ENCODE data around the gene MARCKS.

The MARCKS gene, protein sequence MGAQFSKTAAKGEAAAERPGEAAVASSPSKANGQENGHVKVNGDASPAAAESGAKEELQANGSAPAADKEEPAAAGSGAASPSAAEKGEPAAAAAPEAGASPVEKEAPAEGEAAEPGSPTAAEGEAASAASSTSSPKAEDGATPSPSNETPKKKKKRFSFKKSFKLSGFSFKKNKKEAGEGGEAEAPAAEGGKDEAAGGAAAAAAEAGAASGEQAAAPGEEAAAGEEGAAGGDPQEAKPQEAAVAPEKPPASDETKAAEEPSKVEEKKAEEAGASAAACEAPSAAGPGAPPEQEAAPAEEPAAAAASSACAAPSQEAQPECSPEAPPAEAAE

DNA sequence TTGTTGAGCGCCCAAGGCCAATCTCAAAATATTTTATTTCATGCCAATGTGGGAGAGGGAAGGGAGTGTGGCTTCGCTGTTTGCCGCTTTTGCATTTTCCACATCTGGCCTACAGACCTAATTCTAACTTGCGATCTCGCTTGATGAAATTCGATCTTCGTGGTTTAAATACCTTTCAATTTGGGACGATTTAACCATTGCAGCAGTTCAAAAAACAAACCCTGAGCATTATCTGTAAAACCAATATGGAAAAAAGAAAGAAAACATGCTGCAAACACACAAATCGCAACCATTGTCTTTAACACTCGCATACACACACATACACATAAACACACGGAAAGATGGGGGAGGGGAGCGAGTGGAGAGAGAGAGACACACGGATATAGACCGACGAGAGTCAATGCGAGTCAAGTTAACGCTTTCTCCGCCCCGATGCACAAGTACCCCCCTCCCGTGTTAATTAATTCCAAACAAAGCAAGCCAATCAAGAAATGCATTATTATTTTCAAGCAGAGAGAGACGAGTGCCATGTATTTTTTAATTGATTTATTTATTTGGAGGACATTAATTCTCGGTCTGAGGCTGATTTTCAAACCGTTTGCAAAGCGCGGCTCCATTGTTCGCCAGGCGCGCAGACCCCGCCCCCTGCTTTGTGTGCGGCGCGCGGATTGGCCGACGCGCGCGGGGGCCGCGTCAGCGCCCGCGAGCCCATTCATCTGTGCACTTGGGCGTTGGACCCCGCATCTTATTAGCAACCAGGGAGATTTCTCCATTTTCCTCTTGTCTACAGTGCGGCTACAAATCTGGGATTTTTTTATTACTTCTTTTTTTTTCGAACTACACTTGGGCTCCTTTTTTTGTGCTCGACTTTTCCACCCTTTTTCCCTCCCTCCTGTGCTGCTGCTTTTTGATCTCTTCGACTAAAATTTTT, at the start of gene MARCKS:
TSS of gene MARCKS (plus strand) at position 721 of the 931 bp plus-strand sequence. CDS start 401 bp downstream, outside the sequence.
- no peak for DNase-seq (ENCODE audit: low read depth)

DNA sequence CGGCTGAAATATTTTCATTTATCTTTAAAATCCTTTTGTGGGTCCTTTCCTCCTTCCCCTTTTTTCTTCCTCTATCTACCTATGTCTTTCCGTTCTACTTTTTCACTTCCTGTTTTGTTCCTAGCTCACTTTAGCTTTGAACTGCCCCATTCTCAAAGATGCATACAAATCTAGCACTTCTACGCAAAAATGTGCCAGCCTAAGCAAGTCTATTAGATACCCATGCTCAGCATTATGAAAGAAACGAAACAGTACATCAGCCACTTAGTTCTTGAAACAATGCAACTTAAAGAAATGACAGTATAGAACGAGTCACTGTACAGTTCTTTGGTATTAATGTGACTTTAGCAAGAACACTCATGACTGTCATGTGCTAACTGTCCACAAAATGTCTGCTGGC, 47.3 kb upstream of the MARCKS start:
- DNase-seq (ENCODE audit: low read depth) = no peak

DNA sequence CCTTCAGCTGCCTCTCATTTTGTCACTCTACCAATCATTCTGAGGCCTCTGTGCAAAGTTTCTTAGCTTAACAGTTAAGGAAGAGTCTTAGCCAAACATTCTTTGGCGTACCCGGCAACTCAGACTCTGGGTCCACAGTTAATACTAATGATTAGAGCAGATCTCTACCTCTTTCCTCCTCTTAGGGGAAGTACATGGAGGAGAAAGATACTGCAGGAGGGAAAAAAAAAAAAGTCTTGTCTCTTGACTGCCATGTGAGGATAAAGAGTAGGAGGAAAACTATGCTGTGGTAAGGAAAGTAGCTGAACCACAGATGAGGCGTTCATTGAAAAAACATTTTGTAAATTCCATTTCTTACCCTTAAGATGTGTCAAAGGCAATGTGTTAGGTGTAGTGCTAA, 44.0 kb upstream of the MARCKS start:
- DNase-seq (ENCODE audit: low read depth) = no peak

DNA sequence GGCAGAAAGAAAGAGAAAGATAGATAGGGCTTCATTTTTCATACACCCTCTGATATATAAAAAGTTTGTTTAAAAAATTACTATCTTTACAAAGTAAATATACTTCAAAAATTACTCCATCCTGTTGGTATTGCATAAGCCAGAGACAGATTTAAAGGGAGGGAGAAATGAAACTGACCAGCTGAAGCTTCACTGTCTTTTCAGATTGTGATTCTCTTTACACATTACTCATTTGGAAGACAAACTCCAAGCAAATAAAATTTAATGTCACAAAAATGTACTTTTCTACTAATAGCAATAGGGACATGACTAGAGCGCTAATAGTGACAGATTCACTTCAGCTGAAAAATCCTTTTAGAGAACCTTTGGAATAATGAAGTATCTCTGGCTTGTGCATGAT, 38.6 kb upstream of the MARCKS start:
- DNase-seq (ENCODE audit: low read depth) = no peak

DNA sequence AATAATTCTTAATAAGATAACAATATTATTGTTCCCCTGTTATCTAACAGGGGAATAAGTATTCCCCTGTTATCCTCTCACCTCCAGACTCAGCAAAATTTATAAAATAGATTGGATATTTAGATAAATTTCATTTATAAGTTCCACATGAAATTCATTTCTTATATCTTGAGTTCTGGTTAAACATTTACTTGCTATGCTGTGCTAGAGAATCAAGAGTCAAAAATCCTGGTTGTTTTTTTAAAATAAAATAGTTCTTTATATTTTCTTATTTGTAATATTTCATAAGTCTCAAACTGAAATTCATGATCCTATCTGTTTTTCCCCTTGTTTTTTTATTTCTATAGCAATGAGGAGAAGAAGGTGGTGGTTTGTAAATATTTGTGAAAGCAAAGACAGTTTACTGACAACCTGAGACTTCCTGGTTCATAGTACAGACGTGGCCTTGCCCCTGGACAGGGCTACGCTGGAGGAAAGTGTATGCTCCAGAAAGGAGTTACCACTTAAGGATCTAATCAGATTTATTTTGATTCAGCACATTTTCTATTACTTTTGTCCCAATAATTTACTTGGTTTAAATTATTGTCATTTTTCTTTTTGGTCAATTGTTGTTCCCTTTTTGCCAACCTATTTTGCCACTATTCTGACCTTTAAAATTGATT, 37.8 kb upstream of the MARCKS start:
- DNase-seq (ENCODE audit: low read depth) = no peak

DNA sequence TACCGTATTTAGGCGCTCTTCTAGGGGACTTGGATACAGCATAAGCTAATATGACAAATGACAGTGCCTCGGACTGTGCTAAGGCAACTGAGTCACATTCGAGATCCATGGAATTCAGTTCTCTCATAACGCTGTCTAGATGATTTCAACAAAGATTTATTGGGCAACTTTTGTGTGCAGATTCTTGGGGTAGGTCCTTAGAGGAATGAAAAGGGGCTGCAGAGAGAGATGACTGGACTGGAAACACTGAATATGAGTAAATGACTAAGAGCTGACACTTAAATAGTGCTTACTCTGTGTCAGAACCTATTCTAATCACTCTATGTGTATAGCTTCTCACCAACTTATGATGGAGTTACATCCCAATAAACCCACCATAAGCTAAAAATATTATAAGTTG, 36.4 kb upstream of the MARCKS start:
- no peak for DNase-seq (ENCODE audit: low read depth)

DNA sequence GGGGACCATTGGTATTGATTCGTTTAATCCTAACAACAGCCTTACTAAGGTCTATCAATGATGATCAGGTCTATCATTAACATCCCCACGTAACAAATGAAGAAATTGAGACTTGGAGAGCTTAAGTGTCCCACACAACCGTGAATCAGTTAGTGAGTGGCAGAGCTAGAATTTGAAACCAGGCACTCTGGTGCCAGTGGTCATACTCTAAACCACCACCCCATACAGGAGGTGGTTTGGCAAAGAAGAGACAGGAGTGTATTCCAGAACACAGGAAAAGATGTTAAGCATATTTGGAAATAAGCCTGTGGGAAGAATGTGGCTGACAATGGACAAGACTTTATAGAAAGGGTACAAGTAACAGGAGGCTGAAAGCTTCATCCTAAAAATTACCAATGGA, 35.7 kb upstream of the MARCKS start:
- DNase-seq (ENCODE audit: low read depth) = no peak

DNA sequence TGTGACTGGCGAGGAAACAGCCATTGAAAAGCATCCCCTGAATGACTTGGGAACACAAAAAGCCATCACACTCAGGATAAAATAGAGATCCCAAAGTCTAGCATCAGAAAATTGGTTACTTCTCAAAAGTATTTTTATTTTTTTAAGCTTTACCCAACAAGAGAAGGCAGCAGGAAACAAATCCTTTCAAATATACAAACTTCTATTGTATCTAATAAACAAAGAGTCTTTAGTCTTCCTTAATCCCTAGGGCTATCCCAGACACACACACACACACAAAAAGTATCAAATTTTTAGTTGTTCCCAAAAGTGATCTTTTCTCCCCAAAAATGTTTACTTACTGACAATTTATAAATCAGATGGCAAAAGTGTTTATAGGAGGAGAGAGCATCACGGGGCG, 33.2 kb upstream of the MARCKS start:
- no peak for DNase-seq (ENCODE audit: low read depth)

DNA sequence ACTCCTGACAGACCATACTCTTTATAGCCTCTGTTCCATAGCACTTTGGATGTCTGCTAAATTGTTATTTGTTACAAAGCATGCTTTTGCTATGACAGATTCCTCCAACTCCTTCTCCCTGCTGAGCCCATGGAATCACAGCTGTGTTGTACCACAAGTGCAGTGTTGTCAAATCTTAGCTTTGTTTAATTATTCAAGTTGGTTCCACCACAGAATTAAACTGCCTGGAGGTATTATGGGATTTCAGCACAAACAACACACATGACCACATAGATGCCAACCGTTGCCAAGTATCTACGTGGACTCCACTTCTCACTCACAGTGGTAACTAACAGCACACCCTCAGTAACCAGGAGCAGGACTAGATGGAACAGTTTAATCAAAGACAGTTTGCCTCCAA, 32.7 kb upstream of the MARCKS start:
- no peak for DNase-seq (ENCODE audit: low read depth)

DNA sequence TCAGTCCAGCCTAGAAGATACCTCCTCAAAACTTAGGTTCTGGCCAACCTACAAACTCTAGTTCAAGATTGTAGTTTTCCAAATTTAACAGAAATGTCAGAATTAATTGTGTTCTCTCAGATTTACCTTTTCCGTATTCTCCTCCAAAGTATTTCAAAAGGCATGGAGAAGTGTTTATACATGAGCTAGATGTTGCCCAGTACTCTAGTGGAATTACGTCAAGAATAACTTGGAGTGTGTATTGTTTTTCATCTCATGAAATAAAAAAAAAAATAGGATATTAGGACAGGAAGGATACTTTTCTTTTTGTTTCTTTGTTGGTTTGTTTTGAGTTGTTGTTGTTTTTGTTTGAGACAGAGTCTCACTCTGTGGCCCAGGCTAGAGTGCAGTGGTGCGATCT, 32.3 kb upstream of the MARCKS start:
- DNase-seq (ENCODE audit: low read depth) = no peak

DNA sequence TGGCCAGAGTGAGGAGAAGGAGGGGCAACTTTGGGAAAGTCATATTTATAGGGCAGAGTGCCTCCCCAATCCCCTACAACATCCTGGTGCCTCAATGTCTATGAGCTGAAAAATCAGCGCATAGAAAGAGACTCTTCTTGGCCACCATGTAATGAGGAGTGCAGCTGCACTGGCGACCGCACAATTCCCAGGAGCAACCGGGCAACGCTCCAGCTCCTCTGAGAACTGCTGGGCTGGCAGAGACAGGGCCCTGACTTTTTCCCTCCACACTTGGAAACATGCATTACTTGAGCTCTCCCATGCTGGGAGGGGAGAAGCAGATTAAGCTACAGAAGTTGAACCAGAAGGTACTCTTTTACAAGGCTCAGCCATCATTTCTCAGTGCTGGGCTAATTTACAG, 31.4 kb upstream of the MARCKS start:
- DNase-seq (ENCODE audit: low read depth) = no peak

DNA sequence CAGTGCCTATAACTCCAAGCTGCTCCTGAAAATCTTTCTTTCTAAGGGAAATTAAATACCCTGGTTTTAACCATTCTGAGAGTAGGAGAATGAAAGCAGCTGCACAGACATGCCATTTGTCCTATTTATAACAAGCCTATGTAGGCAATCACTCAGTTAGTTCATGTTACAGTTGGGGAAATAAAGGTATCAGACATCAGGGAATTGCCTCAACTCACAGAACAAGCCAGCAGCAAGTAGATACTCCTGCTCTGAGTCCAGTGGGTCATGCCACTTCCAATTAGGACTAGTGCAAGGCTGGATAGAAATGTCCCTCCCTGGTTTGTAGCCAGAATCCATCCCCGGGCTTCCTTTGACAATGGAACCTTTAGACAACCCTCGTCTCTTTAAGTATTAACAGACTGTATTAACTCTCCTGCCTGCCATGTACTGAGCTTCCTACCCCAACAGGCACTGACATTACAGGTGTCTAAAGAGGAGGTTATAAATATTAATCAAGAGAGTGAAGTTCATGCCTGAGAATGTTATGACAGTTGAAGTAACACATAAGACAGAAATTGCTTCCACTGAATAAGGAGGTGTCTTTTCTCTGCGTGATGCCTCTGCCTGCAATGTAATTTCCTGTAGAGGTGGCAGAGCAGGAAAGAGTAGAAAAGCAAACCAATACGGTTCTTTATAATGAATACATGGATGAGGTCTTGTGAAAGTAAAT, 28.0 kb upstream of the MARCKS start:
- DNase-seq (ENCODE audit: low read depth) = no peak

DNA sequence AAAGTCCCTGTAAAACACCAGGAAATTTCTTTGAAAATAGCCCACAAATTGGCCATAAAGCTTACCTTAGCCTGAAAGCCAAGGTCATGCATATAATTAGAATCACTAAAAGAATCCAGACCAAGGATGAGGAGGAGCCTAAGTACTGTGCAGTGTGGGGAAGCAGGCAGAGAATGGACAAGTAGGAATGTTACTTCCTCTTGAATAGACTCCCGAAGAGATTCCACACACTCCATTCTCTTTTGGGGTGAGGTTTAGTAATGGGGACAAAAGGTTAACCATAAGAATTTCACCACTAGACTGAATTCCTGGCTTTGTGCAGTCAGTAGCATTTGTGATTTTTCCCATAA, 27.5 kb upstream of the MARCKS start:
- no peak for DNase-seq (ENCODE audit: low read depth)

DNA sequence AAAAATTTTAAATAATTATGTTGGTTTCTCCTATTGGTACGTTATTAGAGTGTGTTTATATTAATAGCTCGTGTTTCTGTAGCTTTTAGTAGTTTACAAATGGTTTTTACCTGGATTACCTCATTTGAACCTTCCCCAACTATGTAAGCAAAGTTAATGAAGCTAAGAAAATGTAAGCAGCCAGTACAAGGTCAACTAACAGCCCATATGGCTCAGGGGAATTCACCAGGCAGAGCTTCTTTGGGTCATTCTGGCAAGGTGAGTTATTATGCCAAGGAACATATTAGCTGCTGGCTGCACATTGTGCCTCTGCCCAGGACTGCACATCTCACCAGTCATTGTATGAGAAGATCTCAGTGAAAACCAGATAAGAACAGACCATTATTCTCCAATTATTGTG, 27.0 kb upstream of the MARCKS start:
- no peak for DNase-seq (ENCODE audit: low read depth)

DNA sequence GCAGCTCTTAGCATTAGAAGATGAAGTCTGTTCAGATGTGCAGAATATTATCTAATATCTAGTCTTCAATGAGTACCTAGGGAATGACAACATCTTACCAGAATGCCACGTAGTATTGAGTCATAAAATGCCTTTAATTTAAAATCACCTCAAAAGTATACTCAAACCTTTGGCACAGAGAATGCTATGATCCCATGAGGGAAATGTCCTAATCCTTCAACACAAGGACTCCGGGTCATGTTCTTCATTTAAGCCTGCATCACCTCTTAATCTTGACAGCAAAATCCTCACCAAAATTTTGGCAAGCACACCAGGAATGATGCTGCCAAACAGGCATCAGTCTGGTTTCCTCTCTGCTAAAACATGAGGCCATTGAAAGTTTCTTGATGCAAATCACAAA, 23.6 kb upstream of the MARCKS start:
- DNase-seq (ENCODE audit: low read depth) = no peak

DNA sequence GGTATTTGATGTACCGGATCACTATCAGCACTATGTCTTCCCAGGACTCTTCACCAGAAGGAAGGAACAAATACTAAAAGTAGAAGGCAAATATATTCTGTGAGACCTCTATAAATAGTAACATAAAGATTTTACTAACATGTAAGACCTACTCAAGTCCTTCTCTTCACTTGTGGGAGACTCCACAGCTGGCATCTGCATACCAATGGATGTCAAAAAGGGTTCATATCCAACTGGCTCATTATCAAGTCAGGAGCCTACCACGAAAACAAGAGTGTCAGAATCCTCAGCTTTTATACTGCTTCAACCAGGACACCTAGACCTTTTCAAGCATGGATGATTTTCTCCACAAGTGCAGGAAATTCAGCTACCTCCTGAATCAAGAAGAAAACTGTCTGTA, 20.0 kb upstream of the MARCKS start:
- DNase-seq (ENCODE audit: low read depth) = no peak

DNA sequence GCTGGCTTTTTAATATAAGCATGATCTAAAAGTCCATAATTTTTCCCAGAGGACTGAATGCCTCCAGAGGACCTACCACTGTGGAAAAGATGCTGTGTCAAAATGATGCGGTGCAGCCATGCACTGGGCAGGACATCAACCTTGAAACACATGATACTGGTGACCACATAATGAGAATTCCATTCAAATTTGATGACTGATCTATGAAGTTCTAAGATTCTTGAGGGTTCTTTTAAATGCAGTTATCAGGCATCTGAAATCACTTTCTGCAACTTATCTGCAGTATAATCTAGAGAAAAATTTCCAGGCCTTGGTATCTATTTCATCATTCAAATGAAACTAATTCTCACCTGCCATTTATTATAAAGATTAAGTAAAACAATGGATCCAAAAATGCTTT, 15.0 kb upstream of the MARCKS start:
- no peak for DNase-seq (ENCODE audit: low read depth)

DNA sequence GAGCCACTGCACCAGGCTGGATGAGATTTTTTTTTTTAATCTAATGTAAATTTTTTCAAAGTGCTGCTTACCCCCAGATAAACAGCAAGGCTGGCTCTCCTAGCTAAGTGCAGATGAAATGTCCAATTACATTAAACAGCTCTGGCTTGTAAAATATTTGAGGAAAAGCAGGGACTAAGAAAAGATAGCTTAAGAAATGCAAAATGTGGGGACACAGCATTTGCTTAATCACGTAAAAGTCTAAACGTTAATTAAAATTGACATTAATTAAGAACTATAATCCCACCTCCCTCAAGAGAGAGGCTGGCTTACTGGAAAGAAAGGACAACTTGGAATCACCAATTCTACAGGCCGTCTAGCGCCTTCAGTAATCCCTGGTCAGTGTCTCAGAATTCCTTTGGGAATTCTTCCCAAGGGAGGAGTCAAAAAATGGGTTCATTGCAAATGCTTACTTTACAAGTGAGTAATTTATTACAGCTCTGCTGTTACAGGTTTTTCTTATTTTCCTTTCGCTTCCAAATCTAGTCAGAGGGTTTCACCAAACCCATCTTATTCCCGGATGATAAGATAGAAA, 13.6 kb upstream of the MARCKS start:
- DNase-seq (ENCODE audit: low read depth) = no peak

DNA sequence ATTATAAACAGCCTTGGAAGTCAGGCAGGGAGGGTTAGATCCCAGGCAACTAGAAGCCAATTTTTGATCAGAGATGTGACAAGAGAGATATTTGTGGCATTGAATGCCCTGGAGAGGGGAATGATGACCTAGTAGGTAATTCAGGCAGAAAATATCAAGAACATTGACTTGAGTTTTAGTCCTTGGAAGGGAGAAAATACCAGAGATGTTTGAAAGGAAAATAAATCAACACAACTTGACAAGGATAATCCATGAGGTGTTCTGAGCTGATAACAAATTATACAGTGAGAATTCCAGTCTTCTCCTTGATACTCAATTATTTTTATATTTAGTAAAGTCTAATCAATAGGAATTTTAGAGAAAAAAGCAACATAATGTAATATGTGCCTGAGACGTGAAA, 10.6 kb upstream of the MARCKS start:
- DNase-seq (ENCODE audit: low read depth) = no peak

DNA sequence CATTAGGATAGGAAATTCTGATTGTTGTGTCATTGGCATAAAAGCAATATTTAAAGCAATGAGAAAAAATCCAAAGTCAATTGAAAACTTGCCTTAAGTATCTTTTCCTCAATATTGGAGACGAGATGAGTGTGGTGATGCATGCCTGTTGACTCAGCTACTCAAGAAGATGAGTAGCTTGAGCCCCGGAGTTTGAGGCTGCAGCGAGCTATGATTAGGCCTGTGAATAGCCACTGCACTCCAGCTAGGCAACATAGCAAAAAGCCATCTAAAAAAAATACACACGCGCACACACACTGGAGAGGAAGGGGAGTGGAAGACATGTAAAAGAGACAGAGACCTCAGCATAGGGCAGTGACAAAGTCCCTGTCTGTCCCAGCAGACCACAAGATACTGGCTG, 9.7 kb upstream of the MARCKS start:
- no peak for DNase-seq (ENCODE audit: low read depth)

DNA sequence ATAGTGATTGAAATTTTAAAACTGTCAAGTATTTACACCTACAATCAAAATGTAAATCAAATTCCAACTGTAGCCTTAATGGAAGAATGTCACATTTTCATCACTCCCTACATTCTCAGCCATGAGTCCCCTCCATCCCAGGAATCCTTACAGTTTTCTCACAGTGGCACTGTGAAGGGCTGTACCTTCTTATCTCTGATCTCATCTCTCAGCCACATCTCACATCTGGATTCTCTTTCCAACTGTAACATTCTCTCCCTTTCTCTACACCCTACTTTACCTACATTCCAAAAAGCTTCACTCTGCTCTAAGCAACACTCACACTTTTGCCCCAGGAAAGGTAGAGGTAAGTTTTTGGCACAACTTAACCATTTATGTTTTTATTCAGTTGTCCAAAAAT, 8.9 kb upstream of the MARCKS start:
- no peak for DNase-seq (ENCODE audit: low read depth)

DNA sequence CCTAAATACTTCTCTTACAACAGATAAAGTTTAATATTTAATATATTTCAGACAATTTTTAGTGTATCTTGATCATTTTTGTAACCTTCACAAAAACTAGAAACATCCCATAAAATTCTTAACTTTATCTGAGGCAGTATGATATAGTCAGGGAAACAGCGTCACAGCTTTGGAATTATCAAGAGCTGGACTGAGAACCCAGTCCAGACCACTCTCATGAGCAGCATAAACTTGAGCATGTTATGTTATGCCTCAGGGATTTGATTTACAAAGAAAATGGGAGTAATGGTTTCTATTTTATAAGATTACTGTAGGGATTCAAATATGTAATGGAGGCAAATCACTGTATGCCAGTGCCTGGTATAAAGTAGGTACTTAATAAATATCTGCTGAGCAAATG, 8.3 kb upstream of the MARCKS start:
- DNase-seq (ENCODE audit: low read depth) = no peak

All from activated T-helper 1 cell treated with Interleukin-2 at 50 U/mL for 16 hours (primary cell).